Right atrium auricular region (tissue), 2 donors: ENCODE data around the gene OSGEP. TPM values are rescaled to one million over a fixed set of nuclear protein-coding genes. Genes with fewer than 3 reads are reported as not detected.

ENCODE experiments used
- DNase-seq: peaks from one replicate; pipeline ENCODE4 v3.0.0-alpha.2; 2019; ENCODE audit warnings: low spot score
- H3K27ac ChIP-seq, 2 donors: fragments of 200-600 bp; sonication (generic); 1 replicate in 1 of 2; 2 replicates in 1 of 2; pipeline ENCODE4 v1.5.1; 2016 to 2019
- H3K27me3 ChIP-seq, 2 donors: fragments of 200-600 bp; sonication (generic); one replicate each; pipeline versions ENCODE4 v1.5.1 to v1.6.0; 2017 to 2019
- H3K36me3 ChIP-seq: fragments of 200-600 bp; sonication (generic); one replicate; pipeline ENCODE4 v1.5.1; 2016
- H3K4me1 ChIP-seq, 2 donors: fragments of 200-600 bp; sonication (generic); one replicate each; pipeline versions ENCODE4 v1.5.1 to v1.6.0; 2017 to 2019
- H3K4me3 ChIP-seq, 2 donors: fragments of 200-600 bp; sonication (generic); 1 replicate in 1 of 2; 2 replicates in 1 of 2; pipeline ENCODE4 v1.5.1; 2017 to 2019; ENCODE audit warnings: mild to moderate bottlenecking in 1 of 2, moderate library complexity in 1 of 2
- H3K9me3 ChIP-seq, 2 donors: fragments of 200-600 bp; sonication (generic); one replicate each; pipeline ENCODE4 v1.5.1; 2019
- CTCF ChIP-seq, 2 donors: fragments of 200-600 bp; sonication (generic); IDR thresholded peaks; one replicate each; pipeline ENCODE4 v1.5.1; 2019; ENCODE audit warnings: antibody characterized with exemption in 2 of 2
- total RNA-seq, 2 donors: library from RNA; depleted of rRNA; stranded (reverse); fragments of >200 nt; gene quantifications; one replicate each; pipeline ENCODE4 v1.1.0, GENCODE V29; 2016

The OSGEP gene
- total RNA-seq, 2 donors from 2014 or later: 23.8 to 30.1 TPM

- peak within 1 kb of the TSS; percentile 96 to 97 for H3K27ac ChIP-seq
- no peaks in the 10 kb centered on the region for H3K9me3 ChIP-seq
- peak within 1 kb of the TSS; percentile 69 to 85 for H3K4me3 ChIP-seq
- peaks cover 4% of the 10 kb centered on the region for H3K36me3 ChIP-seq
- peaks cover 0 to 11% of the 10 kb centered on the region in 2 donors for H3K4me1 ChIP-seq
- no peaks in the 10 kb centered on the region for H3K27me3 ChIP-seq
- no peak for TF ChIP-seq CTCF (IDR thresholded peaks at IDR 0.05)
- DNase-seq: peak; percentile 91
Measured at GRCh38 chr14:20412876-20413743, 41.5 kb downstream of the OSGEP start, which contains the start of gene TEP1. TSS of gene TEP1 (minus strand) at chr14:20413501. CDS start at chr14:20408439, 5,062 bp downstream.

GRCh38 chr14:20412411-20412810 is 42.2 kb downstream of the OSGEP start:
- H3K27me3 ChIP-seq: no peaks in the 10 kb centered on the region
- H3K4me1 ChIP-seq: peaks cover 0 to 11% of the 10 kb centered on the region in 2 donors
- H3K36me3 ChIP-seq: peaks cover 11% of the 10 kb centered on the region
- H3K4me3 ChIP-seq: peak overlapping the region; percentile 69 to 85
- no peak for TF ChIP-seq CTCF (IDR thresholded peaks at IDR 0.05)
- H3K9me3 ChIP-seq: no peaks in the 10 kb centered on the region
- peak overlapping the region; percentile 96 to 97 for H3K27ac ChIP-seq
- no peak for DNase-seq

GRCh38 chr14:20409226-20409625 is 45.4 kb downstream of the OSGEP start:
- Histone ChIP-seq H3K4me1 (peaks cover 0 to 10% of the 10 kb centered on the region in 2 donors), H3K4me3 (no peak overlapping the region), H3K27ac (peak overlapping the region in 1 of 2 donors; percentile 21), H3K9me3 (no peaks in the 10 kb centered on the region), H3K36me3 (peaks cover 43% of the 10 kb centered on the region), H3K27me3 (no peaks in the 10 kb centered on the region)
- TF ChIP-seq CTCF (IDR thresholded peaks at IDR 0.05): no peak
- no peak for DNase-seq

- no peak for DNase-seq
- no peak overlapping the region for H3K27ac ChIP-seq
- no peaks in the 10 kb centered on the region for H3K9me3 ChIP-seq
- no peaks in the 10 kb centered on the region for H3K27me3 ChIP-seq
- no peak for TF ChIP-seq CTCF (IDR thresholded peaks at IDR 0.05)
- no peak overlapping the region for H3K4me3 ChIP-seq
- peaks cover 95% of the 10 kb centered on the region for H3K36me3 ChIP-seq
- no peaks in the 10 kb centered on the region for H3K4me1 ChIP-seq
Measured at GRCh38 chr14:20403521-20403920, 51.1 kb downstream of the OSGEP start.

- TF ChIP-seq CTCF (IDR thresholded peaks at IDR 0.05): no peak
- H3K9me3 ChIP-seq: no peaks in the 10 kb centered on the region
- no peak for DNase-seq
- H3K36me3 ChIP-seq: peaks cover 93% of the 10 kb centered on the region
- no peak overlapping the region for H3K4me3 ChIP-seq
- no peaks in the 10 kb centered on the region for H3K4me1 ChIP-seq
- no peak overlapping the region for H3K27ac ChIP-seq
- no peaks in the 10 kb centered on the region for H3K27me3 ChIP-seq
Measured at GRCh38 chr14:20400965-20401593, 53.5 kb downstream of the OSGEP start.
